Ovary (tissue), 9 donors: ENCODE measurements around the gene FADD. TPM values are rescaled to one million over a fixed set of nuclear protein-coding genes. Genes with fewer than 3 reads are reported as not detected.

Experiments used
- DNase-seq, 5 donors: peaks; one replicate each; pipeline ENCODE4 v3.0.0-alpha.2; 2019 to 2020
- H3K27ac ChIP-seq, 2 donors: fragments of 200-600 bp; one replicate each; pipeline versions ENCODE4 v1.5.1 to v1.8.0; 2019 to 2022
- H3K27me3 ChIP-seq: fragments of 200-600 bp; one replicate; pipeline ENCODE4 v1.8.0; 2022
- H3K36me3 ChIP-seq: fragments of 200-600 bp; sonication (generic); one replicate; pipeline ENCODE4 v1.5.1; 2019
- H3K4me1 ChIP-seq: one replicate; pipeline ENCODE4 v1.8.1; 2013; ENCODE audit warnings: mild to moderate bottlenecking, moderate library complexity; ENCODE audit not compliant: insufficient read depth
- H3K4me3 ChIP-seq: fragments of 200-600 bp; sonication (generic); one replicate; pipeline ENCODE4 v1.5.1; 2017
- H3K9me3 ChIP-seq, 2 donors: fragments of 200-600 bp in 1 of 2; sonication (generic) in 1 of 2; one replicate each; pipeline versions ENCODE4 v1.5.1 to v1.8.1; 2013 to 2019; ENCODE audit warnings: mild to moderate bottlenecking in 1 of 2, moderate library complexity in 1 of 2
- CTCF ChIP-seq, 3 donors: fragments of 450-650 bp in 2 of 3; fragments of 200-600 bp in 1 of 3; IDR thresholded peaks; one replicate each; pipeline versions ENCODE4 v1.5.1 to v1.8.0; 2016 to 2022; ENCODE audit warnings: antibody characterized with exemption in 3 of 3, mild to moderate bottlenecking in 1 of 3
- EP300 ChIP-seq: sonication (generic); formaldehyde crosslinking; IDR thresholded peaks from one replicate; pipeline ENCODE4 v1.6.1; 2017; ENCODE audit warnings: antibody characterized with exemption
- POLR2A ChIP-seq: fragments of 450-650 bp; IDR thresholded peaks from one replicate; pipeline ENCODE4 v1.6.1; 2017; ENCODE audit warnings: antibody characterized with exemption, mild to moderate bottlenecking, moderate library complexity
- WGBS, 3 donors: extraction: QIAGEN DNeasy Blood & Tissue Kit in 1 of 3; methylation state at CpG; one replicate each; pipeline versions ENCODE4 v1.1.5 to v1.1.7; 2013 to 2017; 5-methylcytosine and 5-hydroxymethylcytosine counted together
- intact Hi-C, 4 donors: fragments of 100-400 bp; cut with DNase I; formaldehyde crosslinking; loops; one replicate each; pipeline versions ENCODE4 v1.11.0 to v1.15.1; 2022 to 2023
- polyA plus RNA-seq, 2 donors: library from polyadenylated mRNA; stranded (reverse); fragments of 200-250 nt in 1 of 2; fragments of 350-450 nt in 1 of 2; fragmentation: Illumina TruSeq in 1 of 2; extraction: RNeasy Lipid Tissue Mini Kit (QIAGEN cat#74804) in 1 of 2; gene quantifications; one replicate each; pipeline ENCODE4 v1.2.3, GENCODE V29; 2013 to 2014
- total RNA-seq, 7 donors: library from RNA; depleted of rRNA in 2 of 7; stranded (reverse); fragments of >200 nt in 2 of 7; fragmentation: NEBNext Ultra II Directional in 3 of 7; extraction: Animal tissue kit (Norgen Biotek cat#: 25700) in 3 of 7; gene quantifications; one replicate each; pipeline versions ENCODE4 v1.1.0 to v1.2.4, GENCODE V29; 2016 to 2023
- donor health status: DM: no; HTN: no; CAD: no; lungs with moderate emphysema.
- donor health status: DM: no; HTN: no; CAD: no.
- donor health status: Bipolar disorder and iron deficiency.
- donor health status: DM: yes; HTN: yes; CAD: no.
- donor health status: DM: no; HTN: no; CAD: no.
- donor health status: DM: yes; HTN: yes; CAD: no.

Gene FADD
- total and polyA plus RNA-seq, 9 donors, result 13.1 to 22.3 (median 16.5) TPM

- TF ChIP-seq POLR2A, result no peak
- no peak for TF ChIP-seq EP300
- no peak for TF ChIP-seq CTCF (IDR thresholded peaks at IDR 0.05)
- intact Hi-C loops, result loop anchor here in 1 of 4 donors (10.0 kb wide), 1 partner anchor 58 kb away; no protein-coding TSS in a partner anchor
- WGBS, 3 donors, result 76 to 84% (median 80%) methylated on average over 6 of the region's 6 CpGs
- Histone ChIP-seq H3K27ac (no peak overlapping the region), H3K36me3 (no peaks in the 10 kb centered on the region), H3K27me3 (no peaks in the 10 kb centered on the region), H3K4me1 (peaks cover 6% of the 10 kb centered on the region), H3K9me3 (no peaks in the 10 kb centered on the region), H3K4me3 (no peak overlapping the region)
- DNase-seq, result no peak
Observed at GRCh38 chr11:70206982-70207376, 3.9 kb downstream of the FADD start.

- WGBS, 3 donors, result 75 to 80% (median 79%) methylated on average over 15 of the region's 15 CpGs
- Histone ChIP-seq H3K27ac (no peak overlapping the region), H3K4me3 (no peak overlapping the region), H3K36me3 (no peaks in the 10 kb centered on the region), H3K4me1 (peaks cover 6% of the 10 kb centered on the region), H3K9me3 (no peaks in the 10 kb centered on the region), H3K27me3 (no peaks in the 10 kb centered on the region)
- DNase-seq, result no peak
- TF ChIP-seq EP300 (no peak), CTCF (IDR thresholded peaks at IDR 0.05) (no peak), POLR2A (no peak)
- intact Hi-C loops, result loop anchor here in 1 of 4 donors (10.0 kb wide), 1 partner anchor 57 kb away; no protein-coding TSS in a partner anchor
Observed at GRCh38 chr11:70207531-70208131, 4.5 kb downstream of the FADD start.

- no peak for DNase-seq
- intact Hi-C loops, result loop anchor here in 1 of 4 donors (10.0 kb wide), 1 partner anchor 55 kb away; no protein-coding TSS in a partner anchor
- no peak overlapping the region for H3K27ac ChIP-seq
- WGBS, 3 donors, result 90 to 93% (median 92%) methylated on average over 6 of the region's 6 CpGs
- H3K36me3 ChIP-seq, result no peaks in the 10 kb centered on the region
- no peaks in the 10 kb centered on the region for H3K9me3 ChIP-seq
- TF ChIP-seq CTCF (IDR thresholded peaks at IDR 0.05), result no peak
- TF ChIP-seq POLR2A, result no peak
- no peak for TF ChIP-seq EP300
- H3K4me3 ChIP-seq, result no peak overlapping the region
- peaks cover under 1% of the 10 kb centered on the region for H3K4me1 ChIP-seq
- no peaks in the 10 kb centered on the region for H3K27me3 ChIP-seq
Observed at GRCh38 chr11:70209391-70209912, 6.4 kb downstream of the FADD start.

GRCh38 chr11:70210051-70210501, 7.0 kb downstream of the FADD start:
- no peak overlapping the region for H3K4me3 ChIP-seq
- WGBS, 3 donors, result 60 to 63% (median 60%) methylated on average over 8 of the region's 8 CpGs
- H3K36me3 ChIP-seq, result no peaks in the 10 kb centered on the region
- TF ChIP-seq EP300 (no peak), CTCF (IDR thresholded peaks at IDR 0.05) (no peak), POLR2A (no peak)
- intact Hi-C loops, result no loop called here
- no peaks in the 10 kb centered on the region for H3K9me3 ChIP-seq
- DNase-seq, result no peak
- H3K27ac ChIP-seq, result no peak overlapping the region
- no peaks in the 10 kb centered on the region for H3K4me1 ChIP-seq
- no peaks in the 10 kb centered on the region for H3K27me3 ChIP-seq
